ENCODE data around the gene OR6C2. TPM values are rescaled to one million over a fixed set of nuclear protein-coding genes. Genes with fewer than 3 reads are reported as not detected.

The OR6C2 gene
- total and polyA plus RNA-seq, 2 of the 8 experiments (the other 6 are each of a cell fraction or from before 2014, with no cell fraction given) = not detected

- no peak for TF ChIP-seq CREB1 (IDR thresholded peaks at IDR 0.05)
These were observed 24.0 kb downstream of the OR6C2 start (continued) for GRCh38 chr12:55467836-55468235.

DNA sequence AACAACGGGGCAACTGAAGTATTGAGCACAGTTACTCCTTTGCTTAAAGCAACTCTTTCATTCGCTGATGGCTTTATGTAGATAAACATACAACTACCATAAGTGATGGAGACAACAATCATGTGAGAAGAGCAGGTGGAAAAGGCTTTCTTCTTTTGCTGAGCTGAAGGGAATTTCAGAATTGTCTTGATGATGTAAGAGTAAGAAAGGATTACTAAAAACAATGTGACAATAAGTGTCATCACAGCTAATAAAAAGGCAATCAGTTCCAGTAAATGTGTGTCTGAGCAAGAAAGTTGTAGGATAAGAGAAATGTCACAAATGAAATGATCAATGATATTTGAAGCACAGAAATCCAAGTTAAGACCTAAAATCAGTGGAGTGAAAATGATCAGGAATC is 25.4 kb downstream of the OR6C2 start:
- Histone ChIP-seq H3K4ac (replicated peaks; ENCODE audit: insufficient read length, low read depth, low read length) (no peak overlapping the region), H4K5ac (ENCODE audit: insufficient read length, low read depth, low read length) (no peak overlapping the region), H3K56ac (replicated peaks; ENCODE audit: insufficient read length, low read depth, low read length) (no peak overlapping the region), H3K79me1 (ENCODE audit: low read depth, low read length) (no peaks in the 10 kb centered on the region), H4K8ac (ENCODE audit: extremely low read depth, insufficient read depth, low read length) (no peak overlapping the region), H3K23ac (ENCODE audit: insufficient read length) (no peak overlapping the region), H3K4me3 (ENCODE audit: extremely low read depth in 1 of 4, insufficient read depth in 2 of 4, low read depth in 3 of 4, low read length in 4 of 4) (no peak overlapping the region), H2AK5ac (ENCODE audit: low read depth, low read length) (no peak overlapping the region), H3K23me2 (ENCODE audit: low read depth, low read length) (no peaks in the 10 kb centered on the region), H2BK120ac (replicated peaks; ENCODE audit: low read depth, low read length) (no peak overlapping the region), H3K9ac (replicated peaks in 1 of 4; ENCODE audit: extremely low read depth in 1 of 4, low read depth in 3 of 4, low read length in 3 of 4) (no peak overlapping the region), H3K14ac (ENCODE audit: insufficient read length) (no peak overlapping the region), H2BK12ac (ENCODE audit: low read depth, low read length) (no peak overlapping the region), H3K27ac (ENCODE audit: low read depth, low read length) (no peak overlapping the region), H2BK5ac (ENCODE audit: low read depth, low read length) (no peak overlapping the region), H3K9me3 (ENCODE audit: insufficient read depth in 2 of 2, low read depth in 1 of 2, low read length in 1 of 2) (no peaks in the 10 kb centered on the region), H2BK20ac (ENCODE audit: low read length) (no peak overlapping the region), H3K79me2 (ENCODE audit: control insufficient read depth in 1 of 2, insufficient read depth in 2 of 2, low read length in 2 of 2) (no peaks in the 10 kb centered on the region), H3K27me3 (replicated peaks in 1 of 4; ENCODE audit: control insufficient read depth in 3 of 4, extremely low read depth in 1 of 4, insufficient read depth in 3 of 4, low read length in 3 of 4) (no peaks in the 10 kb centered on the region), H2AFZ (ENCODE audit: low read length) (peak overlapping the region; percentile 6; the same call in 1 of the 2 replicates), H3K4me1 (replicated peaks in 1 of 4; ENCODE audit: control insufficient read depth in 3 of 4, insufficient read depth in 4 of 4, low read length in 3 of 4) (no peaks in the 10 kb centered on the region), H3K18ac (ENCODE audit: extremely low read depth, low read length) (no peak overlapping the region), H4K20me1 (replicated peaks in 1 of 2; ENCODE audit: control insufficient read depth in 1 of 2, insufficient read depth in 2 of 2, low read length in 2 of 2) (no peaks in the 10 kb centered on the region), H2BK15ac (ENCODE audit: low read length) (no peak overlapping the region), H3K4me2 (ENCODE audit: insufficient read depth in 1 of 2, low read depth in 2 of 2, low read length in 2 of 2) (no peak overlapping the region), H4K91ac (replicated peaks; ENCODE audit: insufficient read length, low read length) (no peak overlapping the region), H3K36me3 (ENCODE audit: control insufficient read depth in 2 of 4, insufficient read depth in 4 of 4, low read length in 3 of 4) (no peaks in the 10 kb centered on the region)
- FAIRE-seq = no peak
- WGBS, 2 experiments (ENCODE audit: extremely low coverage in 1 of 2, insufficient coverage in 1 of 2, insufficient read length in 1 of 2, insufficient replicate concordance in 2 of 2, low coverage in 1 of 2, low lambda C conversion rate in 2 of 2, missing lambda C conversion rate in 1 of 2) = 89% methylated on average over 2 of the region's 2 CpGs; no CpG with 5 or more reads in 1 of the 2 experiments
- POLR2A ChIA-PET (ENCODE audit: partially characterized antibody) = no interaction called here
- CTCF ChIA-PET (ENCODE audit: partially characterized antibody) = no interaction called here
- no peak for DNase-seq (ENCODE audit: low read depth in 1 of 2, low spot score in 2 of 2)
- TF ChIP-seq POU5F1 (IDR thresholded peaks at IDR 0.05; ENCODE audit: low read depth, low read length) (no peak), RBBP5 (IDR thresholded peaks at IDR 0.05; ENCODE audit: borderline replicate concordance, low read depth, low read length) (no peak), JUND (IDR thresholded peaks at IDR 0.05; ENCODE audit: low read length) (no peak), NRF1 (IDR thresholded peaks at IDR 0.05; ENCODE audit: low read depth, low read length) (no peak), CBX5 (IDR thresholded peaks at IDR 0.05; ENCODE audit: low read depth, low read length) (no peak), PHF8 (conservative IDR thresholded peaks at IDR 0.05; ENCODE audit: low read depth, low read length) (no peak), POLR2AphosphoS5 (IDR thresholded peaks at IDR 0.05; ENCODE audit: low read depth, low read length) (no peak), EGR1 (IDR thresholded peaks at IDR 0.05; ENCODE audit: borderline replicate concordance, low read depth, low read length) (no peak), BACH1 (IDR thresholded peaks at IDR 0.05; ENCODE audit: low read length) (no peak), KDM4A (IDR thresholded peaks at IDR 0.05; ENCODE audit: low read depth, low read length, severe bottlenecking) (no peak), EZH2 (IDR thresholded peaks at IDR 0.05; ENCODE audit: low read depth, low read length, severe bottlenecking) (no peak)
- TF ChIP-seq, protein P1, sequence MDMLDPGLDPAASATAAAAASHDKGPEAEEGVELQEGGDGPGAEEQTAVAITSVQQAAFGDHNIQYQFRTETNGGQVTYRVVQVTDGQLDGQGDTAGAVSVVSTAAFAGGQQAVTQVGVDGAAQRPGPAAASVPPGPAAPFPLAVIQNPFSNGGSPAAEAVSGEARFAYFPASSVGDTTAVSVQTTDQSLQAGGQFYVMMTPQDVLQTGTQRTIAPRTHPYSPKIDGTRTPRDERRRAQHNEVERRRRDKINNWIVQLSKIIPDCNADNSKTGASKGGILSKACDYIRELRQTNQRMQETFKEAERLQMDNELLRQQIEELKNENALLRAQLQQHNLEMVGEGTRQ (IDR thresholded peaks at IDR 0.05; ENCODE audit: low read length) = no peak
